Fibroblast of peridontal ligament (primary cell): ENCODE results near the gene ELL.
A peak's percentile ranks its signal among the peaks of the same experiment; 100 is the strongest.
"Not testable (repeated sequence)": the region's sequence is repeated elsewhere in the genome, so short reads cannot be mapped to it uniquely, and the experiment has no call there.

Experiments
- DNase-seq: peaks from one replicate; pipeline ENCODE4 v3.0.0-alpha.2; 2010; ENCODE audit errors: extremely low read depth

Gene ELL

GRCh38 chr19:18521692-18522123 is at the start of gene ELL:
Gene ELL, minus strand, starts transcription at chr19:18522070. Its CDS starts 15 bp downstream, at chr19:18522055.
- no peak for DNase-seq

GRCh38 chr19:18568367-18568766 is 46.5 kb upstream of the ELL start:
- no peak for DNase-seq

GRCh38 chr19:18566953-18567352 is 45.1 kb upstream of the ELL start:
- DNase-seq, result no peak

- DNase-seq, result no peak
Measured at GRCh38 chr19:18562086-18562485, 40.2 kb upstream of the ELL start.

- DNase-seq, result no peak
Measured at GRCh38 chr19:18559685-18560084, 37.8 kb upstream of the ELL start.

- DNase-seq, result no peak
Measured at GRCh38 chr19:18558604-18559003, 36.7 kb upstream of the ELL start.

GRCh38 chr19:18558202-18558555 is 36.3 kb upstream of the ELL start:
- DNase-seq, result peak; percentile 14

GRCh38 chr19:18557411-18558201 is 35.7 kb upstream of the ELL start, which contains the start of gene KXD1:
Gene KXD1, plus strand, starts transcription at chr19:18557870. Its CDS starts 4,187 bp downstream, at chr19:18562057.
- DNase-seq, result peak; percentile 99

GRCh38 chr19:18551631-18552030 is 29.8 kb upstream of the ELL start:
- DNase-seq, result no peak

GRCh38 chr19:18543814-18544475 is 22.1 kb upstream of the ELL start:
- peak; percentile 46 for DNase-seq

GRCh38 chr19:18542941-18543813 is 21.3 kb upstream of the ELL start, which contains the start of gene FKBP8:
Gene FKBP8, minus strand, starts transcription at chr19:18543573. Its CDS starts 1,603 bp downstream, at chr19:18541970.
- peak; percentile 79 for DNase-seq

GRCh38 chr19:18541992-18542940 is 20.4 kb upstream of the ELL start:
- peak; percentile 19 for DNase-seq

- DNase-seq, result no peak
Measured at GRCh38 chr19:18541258-18541991, 19.6 kb upstream of the ELL start.

GRCh38 chr19:18540200-18540599 is 18.3 kb upstream of the ELL start:
- not testable (repeated sequence) for DNase-seq

- no peak for DNase-seq
Measured at GRCh38 chr19:18539372-18539771, 17.5 kb upstream of the ELL start.

GRCh38 chr19:18538115-18538514 is 16.2 kb upstream of the ELL start:
- no peak for DNase-seq

- DNase-seq, result no peak
Measured at GRCh38 chr19:18537431-18537830, 15.6 kb upstream of the ELL start.

GRCh38 chr19:18536475-18536874 is 14.6 kb upstream of the ELL start:
- no peak for DNase-seq

- DNase-seq, result no peak
Measured at GRCh38 chr19:18533058-18533457, 11.2 kb upstream of the ELL start.
